Stimulated activated effector memory CD8-positive, alpha-beta T cell treated with anti-CD3 and anti-CD28 coated beads, Interleukin-12 subunit alpha, Interleukin-12 subunit beta, amount 100 ng/mL, for 72 hours (primary cell): ENCODE data around the gene TCF19.
"Not testable (repeated sequence)": the region's sequence is repeated elsewhere in the genome, so short reads cannot be mapped to it uniquely, and the experiment has no call there.

ENCODE experiments used
- ATAC-seq: fragments of 150-1000 bp; cut with Tn5 transposase; 2 replicates; pipeline ENCODE4 v1.10.0; 2021
- DNase-seq, 2 donors: peaks; one replicate each; pipeline ENCODE4 v3.0.0; 2021 to 2022; ENCODE audit warnings: low spot score in 2 of 2
- H3K27ac Mint-ChIP-seq: one replicate; pipeline ENCODE4 v1.8.0; 2022; ENCODE audit warnings: mild to moderate bottlenecking, mixed read lengths
- H3K36me3 Mint-ChIP-seq: one replicate; pipeline ENCODE4 v1.8.0; 2022; ENCODE audit warnings: mild to moderate bottlenecking, mixed read lengths
- H3K4me1 Mint-ChIP-seq: one replicate; pipeline ENCODE4 v1.8.0; 2022; ENCODE audit warnings: mixed read lengths
- H3K4me3 Mint-ChIP-seq: one replicate; pipeline ENCODE4 v1.8.0; 2022; ENCODE audit warnings: mild to moderate bottlenecking, mixed read lengths
- H3K9me3 Mint-ChIP-seq: one replicate; pipeline ENCODE4 v1.8.0; 2022; ENCODE audit warnings: mixed read lengths

Gene TCF19

GRCh38 chr6:31179042-31179386 lies 20.6 kb downstream of the TCF19 start:
- Mint-ChIP-seq H3K9me3 (no peaks in the 10 kb centered on the region), H3K27ac (peak overlapping the region; percentile 43), H3K36me3 (no peaks in the 10 kb centered on the region), H3K4me1 (peaks cover 35% of the 10 kb centered on the region), H3K4me3 (peak overlapping the region; percentile 32)
- ATAC-seq (no peak), DNase-seq (no peak)

GRCh38 chr6:31179896-31180295 lies 21.5 kb downstream of the TCF19 start:
- H3K27ac Mint-ChIP-seq: peak overlapping the region; percentile 89
- DNase-seq (no peak), ATAC-seq (no peak)
- H3K4me3 Mint-ChIP-seq: peak overlapping the region; percentile 76
- H3K9me3 Mint-ChIP-seq: no peaks in the 10 kb centered on the region
- no peaks in the 10 kb centered on the region for H3K36me3 Mint-ChIP-seq
- peaks cover 35% of the 10 kb centered on the region for H3K4me1 Mint-ChIP-seq

GRCh38 chr6:31180500-31180899 lies 22.1 kb downstream of the TCF19 start:
- Mint-ChIP-seq H3K9me3 (no peaks in the 10 kb centered on the region), H3K27ac (peak overlapping the region; percentile 89), H3K4me1 (peaks cover 31% of the 10 kb centered on the region), H3K36me3 (no peaks in the 10 kb centered on the region), H3K4me3 (peak overlapping the region; percentile 76)
- ATAC-seq: peak; percentile 87
- DNase-seq: peak; percentile 35 to 73

- ATAC-seq, H3K27ac Mint-ChIP-seq, H3K9me3 Mint-ChIP-seq, H3K4me3 Mint-ChIP-seq, DNase-seq, H3K36me3 Mint-ChIP-seq: not testable (repeated sequence)
- H3K4me1 Mint-ChIP-seq: peaks cover 25% of the 10 kb centered on the region
Observed at GRCh38 chr6:31183287-31183686, 24.9 kb downstream of the TCF19 start.

- H3K36me3 Mint-ChIP-seq, DNase-seq, ATAC-seq, H3K9me3 Mint-ChIP-seq, H3K4me3 Mint-ChIP-seq, H3K27ac Mint-ChIP-seq: not testable (repeated sequence)
- H3K4me1 Mint-ChIP-seq: peaks cover 19% of the 10 kb centered on the region
Observed at GRCh38 chr6:31183859-31184258, 25.5 kb downstream of the TCF19 start.

- Mint-ChIP-seq H3K4me1 (peaks cover 12% of the 10 kb centered on the region), H3K27ac (peak overlapping the region; percentile 73)
- H3K36me3 Mint-ChIP-seq, H3K9me3 Mint-ChIP-seq, H3K4me3 Mint-ChIP-seq, DNase-seq: not testable (repeated sequence)
- ATAC-seq: peak; percentile 32
Observed at GRCh38 chr6:31185695-31186051, 27.3 kb downstream of the TCF19 start.

GRCh38 chr6:31186052-31186734 lies 27.8 kb downstream of the TCF19 start:
- ATAC-seq: no peak
- Mint-ChIP-seq H3K4me3 (no peak overlapping the region), H3K4me1 (peaks cover 12% of the 10 kb centered on the region), H3K36me3 (no peaks in the 10 kb centered on the region), H3K27ac (peak overlapping the region; percentile 73), H3K9me3 (no peaks in the 10 kb centered on the region)
- DNase-seq: no peak

GRCh38 chr6:31187780-31188194 lies 29.4 kb downstream of the TCF19 start:
- DNase-seq (no peak), ATAC-seq (no peak)
- H3K36me3 Mint-ChIP-seq: peaks cover 6% of the 10 kb centered on the region
- H3K4me3 Mint-ChIP-seq: no peak overlapping the region
- H3K9me3 Mint-ChIP-seq: no peaks in the 10 kb centered on the region
- no peak overlapping the region for H3K27ac Mint-ChIP-seq
- H3K4me1 Mint-ChIP-seq: peaks cover 12% of the 10 kb centered on the region

GRCh38 chr6:31189223-31189622 lies 30.8 kb downstream of the TCF19 start:
- ATAC-seq, DNase-seq, H3K36me3 Mint-ChIP-seq, H3K9me3 Mint-ChIP-seq, H3K27ac Mint-ChIP-seq, H3K4me3 Mint-ChIP-seq: not testable (repeated sequence)
- peaks cover 12% of the 10 kb centered on the region for H3K4me1 Mint-ChIP-seq

- peaks cover 11% of the 10 kb centered on the region for H3K4me1 Mint-ChIP-seq
- no peak for DNase-seq
- H3K9me3 Mint-ChIP-seq: no peaks in the 10 kb centered on the region
- no peak for ATAC-seq
- H3K27ac Mint-ChIP-seq: no peak overlapping the region
- H3K4me3 Mint-ChIP-seq: no peak overlapping the region
- peaks cover 6% of the 10 kb centered on the region for H3K36me3 Mint-ChIP-seq
Observed at GRCh38 chr6:31190488-31190887, 32.1 kb downstream of the TCF19 start.

GRCh38 chr6:31192431-31193105 lies 34.2 kb downstream of the TCF19 start:
- H3K27ac Mint-ChIP-seq, H3K4me3 Mint-ChIP-seq, H3K9me3 Mint-ChIP-seq: not testable (repeated sequence)
- peaks cover 11% of the 10 kb centered on the region for H3K4me1 Mint-ChIP-seq
- ATAC-seq (peak; percentile 39), DNase-seq (peak in 1 of 2 donors; percentile 80)
- H3K36me3 Mint-ChIP-seq: peaks cover 15% of the 10 kb centered on the region

GRCh38 chr6:31193206-31193605 lies 34.8 kb downstream of the TCF19 start:
- H3K4me1 Mint-ChIP-seq: peaks cover 16% of the 10 kb centered on the region
- H3K36me3 Mint-ChIP-seq: peaks cover 22% of the 10 kb centered on the region
- H3K4me3 Mint-ChIP-seq: no peak overlapping the region
- no peak for DNase-seq
- H3K9me3 Mint-ChIP-seq: no peaks in the 10 kb centered on the region
- ATAC-seq: no peak
- no peak overlapping the region for H3K27ac Mint-ChIP-seq

- Mint-ChIP-seq H3K4me1 (peaks cover 24% of the 10 kb centered on the region), H3K27ac (no peak overlapping the region), H3K9me3 (no peaks in the 10 kb centered on the region), H3K4me3 (no peak overlapping the region), H3K36me3 (peaks cover 31% of the 10 kb centered on the region)
- DNase-seq: no peak
- ATAC-seq: no peak
Observed at GRCh38 chr6:31194061-31194834, 35.9 kb downstream of the TCF19 start.

- ATAC-seq, H3K27ac Mint-ChIP-seq, H3K4me3 Mint-ChIP-seq, DNase-seq, H3K9me3 Mint-ChIP-seq: not testable (repeated sequence)
- Mint-ChIP-seq H3K4me1 (peaks cover 33% of the 10 kb centered on the region), H3K36me3 (peaks cover 35% of the 10 kb centered on the region)
Observed at GRCh38 chr6:31195308-31195979, 37.1 kb downstream of the TCF19 start.
